NCI-H526 treated with DMSO at 0.1 percent for 48 hours (cell line): Measurements from ENCODE around the gene ASIC1.

ENCODE experiments used
- DNase-seq: peaks from one replicate; lab custom pipeline; 2025; lab: John Stamatoyannopoulos, UW

The ASIC1 gene

DNA sequence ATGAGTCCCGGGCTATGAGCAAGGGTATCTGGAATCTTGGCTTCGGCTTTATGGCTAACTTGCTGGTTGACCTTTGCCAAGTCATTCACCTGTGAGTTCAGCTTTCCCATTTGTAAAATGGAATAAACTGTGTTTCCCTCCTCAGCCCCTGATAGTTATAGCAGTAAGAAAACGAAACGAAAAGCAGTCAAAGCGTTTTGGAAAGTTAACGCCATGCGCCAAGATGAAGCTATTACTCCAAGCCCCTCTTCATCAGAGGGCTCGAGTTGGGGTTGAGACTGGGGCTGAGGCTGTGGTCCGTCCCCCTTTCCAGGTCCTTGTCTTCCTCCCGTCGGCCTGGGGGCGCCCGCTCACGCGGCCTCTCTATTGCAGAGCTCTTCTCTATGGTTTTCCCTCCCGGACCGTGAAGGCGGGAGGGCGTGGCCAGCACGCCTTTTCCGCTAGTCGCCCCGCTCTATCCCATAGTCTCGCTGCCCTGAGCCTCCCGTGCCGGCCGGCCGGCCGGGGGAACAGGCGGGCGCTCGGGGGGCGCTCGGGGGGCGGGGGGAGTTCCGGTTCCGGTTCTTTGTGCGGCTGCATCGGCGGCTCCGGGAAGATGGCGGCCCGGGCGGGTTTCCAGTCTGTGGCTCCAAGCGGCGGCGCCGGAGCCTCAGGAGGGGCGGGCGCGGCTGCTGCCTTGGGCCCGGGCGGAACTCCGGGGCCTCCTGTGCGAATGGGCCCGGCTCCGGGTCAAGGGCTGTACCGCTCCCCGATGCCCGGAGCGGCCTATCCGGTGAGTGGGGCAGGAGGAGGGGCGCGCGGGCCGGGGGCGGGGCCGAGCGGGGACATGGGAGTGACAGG, 27.6 kb downstream of the ASIC1 start, which contains the start of gene SMARCD1:
TSS of gene SMARCD1 (plus strand) at position 568 of the 840 bp plus-strand sequence. CDS start at position 596, 28 bp downstream.
- peak; percentile 97 for DNase-seq

DNA sequence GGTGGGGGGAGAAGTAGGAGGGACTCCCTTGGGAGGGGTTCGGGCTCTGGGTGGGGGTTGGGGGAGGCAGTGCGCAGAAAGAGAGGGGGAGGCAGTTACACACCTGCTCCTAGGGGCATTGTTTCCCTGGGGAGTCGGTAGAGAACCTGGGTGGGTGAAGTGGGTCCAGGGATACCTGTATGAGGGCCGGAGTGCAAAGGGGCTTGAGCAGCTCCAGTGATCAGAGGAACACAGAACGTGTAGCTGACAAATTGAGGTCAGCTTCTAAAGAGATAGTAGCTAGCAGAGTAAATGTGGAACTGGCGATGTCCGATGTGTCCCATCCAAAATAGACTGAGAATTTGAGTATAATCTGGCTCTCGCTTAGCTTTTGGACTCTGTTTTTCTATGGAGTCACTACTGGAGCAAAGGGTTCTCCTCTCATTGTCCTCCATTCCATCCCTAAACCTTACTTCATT, 28.2 kb downstream of the ASIC1 start:
- peak; percentile 32 for DNase-seq

- DNase-seq: no peak
Measured at GRCh38 chr12:50086148-50086547, 28.8 kb downstream of the ASIC1 start.

GRCh38 chr12:50087151-50087550, 29.8 kb downstream of the ASIC1 start:
- DNase-seq: no peak

DNA sequence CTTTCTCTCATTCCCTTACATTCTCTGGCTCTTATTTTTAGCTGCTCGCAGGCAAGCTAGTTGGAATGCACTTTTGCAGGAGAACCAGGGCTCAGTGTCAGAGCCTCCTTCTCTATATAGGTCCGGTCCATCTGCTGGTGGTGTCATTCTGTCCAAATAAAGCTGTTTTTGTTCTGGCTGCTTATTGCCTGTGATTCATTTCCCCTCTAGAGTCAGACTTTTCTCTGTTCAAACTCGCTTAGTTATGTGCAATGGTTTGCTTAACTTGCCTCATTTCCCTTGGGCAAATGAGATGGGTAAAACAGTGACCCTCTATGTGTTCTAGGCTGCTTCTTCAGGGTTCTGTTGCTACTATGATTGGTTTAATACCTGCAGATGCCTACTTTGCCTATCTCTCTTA, 30.6 kb downstream of the ASIC1 start:
- DNase-seq: no peak

DNA sequence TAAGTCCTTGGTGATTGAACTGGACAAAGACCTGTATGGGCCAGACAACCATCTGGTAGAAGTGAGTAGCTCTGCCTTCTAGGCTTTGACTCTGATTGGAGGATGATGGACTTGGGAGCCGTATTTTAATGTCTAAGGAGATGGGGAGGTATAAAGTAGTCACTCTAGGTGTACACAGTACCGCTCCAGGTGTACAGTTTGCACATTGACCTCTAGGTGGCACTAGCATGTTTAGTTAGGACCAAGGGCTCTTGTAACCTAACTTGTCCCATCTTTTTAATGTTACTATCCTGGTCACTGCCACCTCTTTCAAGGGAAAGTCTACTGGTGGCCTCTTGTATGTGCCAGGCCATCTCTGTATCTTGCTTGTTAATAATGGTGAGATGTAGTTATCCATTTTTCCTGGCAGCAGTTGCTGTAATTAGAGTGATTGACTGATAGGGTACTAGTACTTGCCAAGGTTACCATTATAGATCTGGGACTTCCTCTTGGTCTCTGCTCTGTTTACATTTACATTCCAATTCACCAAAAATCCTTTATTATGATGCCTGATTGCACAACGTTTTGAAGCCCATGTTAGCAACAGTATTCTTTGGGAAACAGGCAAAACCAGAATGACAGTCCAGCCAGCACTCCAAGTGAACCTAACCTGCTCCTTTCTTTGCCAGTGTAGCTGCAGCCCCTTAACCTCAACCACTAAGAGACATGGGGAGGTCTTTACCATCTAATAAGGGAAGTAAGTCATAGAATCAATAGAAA, 31.4 kb downstream of the ASIC1 start:
- peak; percentile 55 for DNase-seq

GRCh38 chr12:50089730-50090129, 32.3 kb downstream of the ASIC1 start:
- no peak for DNase-seq

DNA sequence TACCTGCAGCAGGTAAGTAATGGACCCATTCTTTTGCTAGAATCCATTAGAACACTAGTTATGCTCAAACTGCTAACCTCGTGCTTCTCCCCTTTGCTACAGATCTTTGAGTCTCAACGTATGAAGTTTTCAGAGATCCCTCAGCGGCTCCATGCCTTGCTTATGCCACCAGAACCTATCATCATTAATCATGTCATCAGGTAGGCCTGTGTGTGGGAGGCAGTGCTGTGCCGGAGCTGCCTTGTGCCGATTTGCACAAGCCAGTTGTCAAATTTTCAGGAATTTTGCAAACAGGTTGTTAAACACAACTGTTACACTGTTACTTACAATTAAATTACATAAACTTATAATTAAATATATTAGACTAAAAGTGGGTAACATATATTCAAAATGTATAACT, 33.0 kb downstream of the ASIC1 start:
- DNase-seq: no peak

GRCh38 chr12:50097952-50098351, 40.6 kb downstream of the ASIC1 start:
- no peak for DNase-seq

- DNase-seq: no peak
Measured at GRCh38 chr12:50099302-50100008, 42.1 kb downstream of the ASIC1 start.

DNA sequence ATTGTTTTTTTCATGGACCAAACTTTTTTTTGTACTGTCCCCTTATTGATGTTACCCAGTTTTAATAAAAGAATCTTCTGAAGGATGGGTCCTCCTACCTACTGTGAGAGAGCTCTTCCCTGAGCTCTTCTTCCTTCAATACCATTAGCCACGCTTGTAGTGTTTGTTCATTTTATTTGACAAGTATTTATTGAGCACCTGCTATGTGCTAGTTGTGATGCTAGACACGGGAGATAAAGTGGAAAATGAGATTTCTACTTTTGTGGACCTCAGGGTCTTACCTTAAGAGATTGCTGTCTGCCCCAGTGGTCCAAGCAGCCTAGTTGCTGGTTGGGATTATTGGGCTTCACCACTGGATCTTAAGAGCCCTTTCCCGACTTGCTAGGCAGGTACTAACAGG, 43.2 kb downstream of the ASIC1 start:
- DNase-seq: no peak

DNA sequence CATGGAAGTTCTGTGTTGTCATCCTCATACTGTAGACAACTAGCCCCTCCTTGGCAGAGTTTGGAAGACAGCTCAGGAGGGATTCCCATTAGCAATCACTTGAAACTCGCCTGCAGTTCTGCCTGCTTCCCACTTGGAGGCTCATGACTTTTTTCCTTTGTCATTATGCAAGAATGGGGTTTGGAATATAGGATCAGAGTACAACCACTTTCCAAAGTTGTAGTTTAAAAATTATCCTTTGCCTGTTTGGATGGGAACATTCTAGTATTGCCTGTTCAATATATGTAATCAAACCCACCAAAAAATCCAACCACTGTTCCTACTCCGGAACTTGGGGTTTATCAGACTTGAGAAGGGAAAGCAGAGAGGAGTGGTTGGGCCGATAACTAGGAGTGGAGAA, 44.3 kb downstream of the ASIC1 start:
- no peak for DNase-seq

- DNase-seq: no peak
Measured at GRCh38 chr12:50102131-50102531, 44.7 kb downstream of the ASIC1 start.

DNA sequence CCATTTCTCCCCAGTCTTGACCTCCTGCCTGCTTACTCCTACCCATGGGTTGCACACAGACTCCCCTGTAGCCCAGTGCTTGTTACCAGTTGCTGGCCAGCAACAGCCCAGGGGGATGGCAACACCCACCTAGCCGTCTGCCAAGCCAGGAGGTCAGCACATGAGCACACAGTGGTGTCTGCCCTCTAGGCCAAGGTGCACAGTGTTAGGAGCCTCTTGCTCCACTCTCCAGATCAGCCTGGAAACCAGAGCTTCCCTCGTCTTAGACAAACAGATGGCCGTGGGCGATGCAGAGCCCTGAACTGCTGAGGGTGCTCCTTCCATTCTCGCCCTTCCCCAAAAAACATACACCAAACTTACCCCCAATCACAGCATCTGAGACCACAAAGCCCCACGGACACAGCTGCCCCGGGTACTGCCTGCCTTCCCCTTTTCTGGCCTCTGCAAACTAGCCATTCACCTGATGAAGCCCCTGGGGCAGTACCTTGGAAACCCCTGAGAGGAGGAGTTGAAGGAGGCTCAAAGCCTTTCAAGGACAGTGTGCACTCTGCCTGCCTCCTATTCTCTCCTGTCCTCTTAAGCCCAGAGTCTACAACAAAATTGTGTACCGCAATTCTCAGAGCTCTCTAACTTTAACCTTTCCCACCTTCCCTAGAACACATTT, 45.4 kb downstream of the ASIC1 start:
- DNase-seq: no peak

GRCh38 chr12:50103351-50103750, 46.0 kb downstream of the ASIC1 start:
- no peak for DNase-seq

GRCh38 chr12:50103767-50104321, 46.4 kb downstream of the ASIC1 start, which contains the start of gene GPD1:
TSS of gene GPD1 (plus strand) at chr12:50104008. CDS start at chr12:50104051, 43 bp downstream.
- peak; percentile 41 for DNase-seq

GRCh38 chr12:50104417-50105366, 47.3 kb downstream of the ASIC1 start:
- no peak for DNase-seq

DNA sequence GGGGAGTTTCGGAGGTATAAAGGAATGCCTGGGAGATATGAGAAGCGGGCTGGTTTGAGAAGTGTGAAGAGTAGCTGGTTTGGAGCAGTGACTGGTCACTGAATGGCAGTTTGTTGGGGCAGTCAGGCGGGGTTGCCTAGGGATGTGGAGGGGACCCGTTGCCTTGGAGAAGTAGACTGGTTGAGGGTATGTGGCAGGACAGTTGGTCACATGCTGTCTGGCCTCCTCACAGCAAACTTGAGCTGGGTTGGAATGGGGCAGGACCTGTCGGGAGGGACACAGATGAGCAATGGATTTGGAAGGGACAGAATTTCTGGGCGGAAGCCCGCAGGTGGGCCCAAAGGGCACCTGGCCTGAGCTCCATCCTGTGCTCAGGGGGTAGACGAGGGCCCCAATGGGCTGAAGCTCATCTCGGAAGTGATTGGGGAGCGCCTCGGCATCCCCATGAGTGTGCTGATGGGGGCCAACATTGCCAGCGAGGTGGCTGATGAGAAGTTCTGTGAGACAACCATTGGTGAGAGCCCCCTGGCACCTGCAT, 48.6 kb downstream of the ASIC1 start:
- no peak for DNase-seq

DNA sequence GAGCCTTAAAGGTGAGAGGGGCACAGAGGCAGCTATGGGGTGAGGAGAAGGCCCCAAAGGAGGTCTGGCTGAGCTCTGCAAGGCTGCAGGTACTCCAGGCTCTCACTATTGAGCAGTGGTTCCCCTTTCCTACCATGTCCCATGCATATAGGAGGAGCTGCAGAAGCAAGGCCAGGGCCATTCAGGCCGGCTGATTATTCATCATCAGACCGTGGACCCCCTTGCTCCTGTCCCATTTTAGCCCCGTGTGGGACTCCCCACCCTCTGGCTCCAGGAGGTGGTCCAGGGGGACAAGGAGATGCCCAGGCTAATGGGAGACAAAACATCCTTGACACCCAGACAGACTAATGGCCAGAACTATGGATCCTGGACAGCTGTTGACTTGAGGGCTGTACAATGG, 49.5 kb downstream of the ASIC1 start:
- DNase-seq: no peak
